Testis (tissue), 2 donors: ENCODE data around the gene NUDT5.

Experiments used
- CTCF ChIP-seq, 3 experiments: fragments of 450-650 bp in 2 of 3; fragments of 200-600 bp in 1 of 3; sonication (generic) in 1 of 3; IDR thresholded peaks; one replicate each; pipeline ENCODE4 v1.5.1; 2016 to 2019; ENCODE audit warnings: antibody characterized with exemption in 3 of 3, mild to moderate bottlenecking in 2 of 3, moderate library complexity in 1 of 3
- POLR2A ChIP-seq: fragments of 450-650 bp; IDR thresholded peaks from one replicate; pipeline ENCODE4 v1.6.1; 2017; ENCODE audit warnings: antibody characterized with exemption, mild to moderate bottlenecking, moderate library complexity

- TF ChIP-seq CTCF (IDR thresholded peaks at IDR 0.05) (no peak), POLR2A (no peak)
Observed at GRCh38 chr10:12165036-12165435, 30.7 kb downstream of the NUDT5 start.
